GM21381 (cell line): ENCODE measurements around the gene PEX19.
A peak's percentile ranks its signal among the peaks of the same experiment; 100 is the strongest.

Source experiments
- ATAC-seq: cut with Tn5 transposase; IDR thresholded peaks from one replicate; pipeline ENCODE4 v1.9.1; 2021; ENCODE audit warnings: mild to moderate bottlenecking, moderate library complexity; ENCODE audit not compliant: unreplicated experiment

The PEX19 gene

DNA sequence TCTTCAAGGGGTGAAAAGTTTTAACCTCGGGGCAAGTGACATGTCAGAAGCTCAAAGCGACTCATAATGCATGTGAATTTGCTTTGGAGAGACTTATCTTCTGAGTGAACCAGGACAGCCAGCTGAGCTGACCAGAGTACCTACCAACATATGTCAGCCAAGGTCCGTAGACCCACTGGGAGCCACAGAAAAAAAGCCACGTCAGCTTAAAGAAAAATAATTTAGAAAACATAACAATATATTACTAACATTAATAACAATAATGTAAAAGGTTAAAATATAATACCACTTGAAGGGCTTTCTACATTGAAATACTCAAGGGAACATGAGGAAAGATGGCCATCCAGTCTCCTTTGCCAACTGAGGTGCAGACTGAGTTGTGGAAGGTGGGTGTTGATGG is 6.9 kb downstream of the PEX19 start:
- ATAC-seq, result no peak

DNA sequence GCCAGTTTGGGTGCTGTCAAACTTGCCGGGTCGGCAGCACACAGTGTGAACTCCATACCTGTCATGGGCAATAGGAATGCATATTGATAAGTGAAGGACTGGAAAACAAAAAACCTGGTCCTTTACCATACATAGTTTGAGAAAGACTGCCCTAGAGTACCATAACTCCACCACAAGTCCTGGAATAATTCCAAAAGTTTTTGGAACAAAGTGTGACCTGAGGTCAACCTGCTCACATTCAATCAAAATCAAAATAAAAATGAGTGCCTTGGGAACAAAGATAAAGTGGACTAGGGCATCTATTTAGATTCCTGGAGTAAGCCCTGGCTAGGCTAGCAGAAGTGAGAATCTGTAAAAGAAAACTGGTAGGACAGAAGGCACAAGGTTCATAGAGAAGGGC is 7.6 kb downstream of the PEX19 start:
- ATAC-seq, result no peak

DNA sequence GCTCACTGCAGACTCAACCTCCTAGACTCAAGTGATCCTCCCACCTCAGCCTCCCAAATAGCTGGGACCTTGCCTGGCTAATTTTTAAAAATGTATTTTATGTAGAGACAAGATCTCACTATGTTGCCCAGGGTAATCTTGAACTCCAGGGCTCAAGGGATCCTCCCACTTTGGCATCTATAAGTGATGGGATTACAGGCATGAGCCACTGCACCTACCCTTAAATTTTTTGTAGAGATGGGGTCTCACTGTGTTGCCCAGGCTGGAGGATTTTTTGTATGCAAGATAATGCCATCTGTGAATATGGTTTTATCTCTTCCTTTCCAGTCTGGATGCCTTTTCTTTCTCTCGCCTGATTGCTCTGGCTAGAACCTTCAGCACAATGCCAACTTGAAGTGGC is 13.9 kb downstream of the PEX19 start:
- ATAC-seq, result no peak

DNA sequence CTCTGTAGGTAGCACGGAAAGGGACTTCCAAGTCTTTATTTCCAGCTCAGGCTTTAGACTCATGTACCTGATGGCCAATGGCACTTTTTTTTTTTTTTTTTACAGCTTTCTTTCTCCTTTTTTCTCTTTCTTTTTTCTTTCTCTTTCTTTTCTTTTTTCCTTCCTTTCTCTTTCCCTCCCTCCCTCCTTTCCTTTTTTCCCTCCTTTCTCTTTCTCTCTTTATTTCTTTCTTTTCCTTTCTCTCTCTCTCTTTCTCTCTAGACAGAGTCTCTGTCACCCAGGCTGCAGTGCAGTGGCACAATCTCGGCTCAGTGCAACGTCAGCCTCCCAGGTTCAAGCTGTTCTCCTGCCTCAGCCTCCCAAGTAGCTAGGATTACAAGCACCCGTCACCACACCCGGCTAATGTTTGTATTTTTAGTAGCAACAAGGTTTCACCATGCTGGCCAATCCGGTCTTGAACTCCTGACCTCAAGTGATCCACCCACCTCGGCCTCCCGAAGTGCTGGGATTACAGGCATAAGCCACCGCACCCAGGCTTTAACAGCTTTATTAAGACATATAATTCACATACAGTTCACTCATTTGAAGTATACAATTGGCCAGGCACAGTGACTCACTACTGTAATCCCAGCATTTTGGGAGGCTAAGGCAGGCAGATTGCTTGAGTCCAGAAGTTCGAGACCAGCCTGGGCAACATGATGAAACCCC is 17.5 kb downstream of the PEX19 start:
- no peak for ATAC-seq

DNA sequence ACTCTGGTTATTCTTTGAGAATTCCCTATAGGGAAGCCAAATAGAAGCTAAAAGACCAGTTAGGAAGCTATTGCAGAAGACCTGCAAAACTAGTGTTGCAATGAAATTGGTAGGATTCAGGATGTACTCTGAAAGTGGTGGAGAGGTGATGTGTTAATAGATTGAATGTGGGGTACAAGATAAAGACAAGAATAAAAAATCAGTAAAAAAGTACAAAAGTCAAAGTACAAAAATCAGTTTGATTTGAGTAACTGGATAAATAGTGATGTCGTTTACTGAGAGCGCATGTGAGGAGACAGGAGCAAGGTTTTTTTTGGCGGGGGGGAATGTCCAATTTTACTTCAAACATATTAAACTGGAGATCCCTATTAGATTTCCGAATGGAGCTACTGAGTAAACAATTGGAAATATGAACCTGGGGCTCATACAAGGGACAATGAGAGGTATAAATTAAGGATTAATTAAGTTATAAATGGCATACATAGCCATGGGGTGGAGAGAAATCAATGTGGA is 20.1 kb downstream of the PEX19 start:
- ATAC-seq, result no peak

DNA sequence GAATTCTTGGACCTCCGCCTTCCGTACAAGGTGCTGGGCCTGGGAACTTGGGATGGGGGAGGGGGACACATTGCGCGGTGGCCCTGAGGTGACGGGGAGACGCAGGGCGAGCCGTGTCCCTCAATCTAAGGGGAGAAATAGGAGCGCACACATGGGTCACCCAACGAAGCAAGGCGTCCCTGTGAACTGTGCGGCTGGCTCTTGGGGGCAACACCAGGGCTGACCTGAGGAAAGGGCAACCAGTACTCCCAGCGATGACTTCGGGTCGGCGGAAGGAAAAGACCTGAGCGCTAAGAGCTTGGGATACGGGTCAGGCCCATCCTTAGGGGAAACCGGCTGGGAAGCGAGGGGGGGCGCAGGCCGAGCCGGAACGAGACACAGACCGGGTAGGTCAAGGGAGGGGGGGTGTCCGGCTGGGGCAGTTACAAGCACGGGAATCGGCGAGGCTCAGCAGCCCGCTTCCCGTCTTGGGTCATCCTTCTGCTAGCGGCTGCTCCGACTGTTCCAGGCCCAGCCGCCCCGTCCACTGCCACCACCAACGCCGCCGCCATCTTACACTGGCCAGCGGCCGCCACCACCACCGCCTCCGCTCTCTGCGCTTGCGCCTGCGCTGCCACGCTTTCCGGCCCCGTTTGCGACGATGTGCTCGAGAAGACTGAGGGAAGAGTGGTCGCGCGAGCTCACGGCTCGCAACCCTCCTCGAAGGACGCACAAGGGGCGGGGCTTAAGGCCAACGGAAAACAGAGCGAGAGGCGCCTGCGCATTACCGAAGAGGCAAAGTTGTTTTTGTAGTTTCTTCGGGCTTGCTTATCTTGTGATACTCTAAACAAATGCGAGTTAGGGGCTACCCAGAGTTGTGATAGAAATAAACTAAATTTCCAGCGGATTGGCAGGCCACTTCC is 22.8 kb downstream of the PEX19 start, which contains the start of gene DCAF8:
Gene DCAF8, minus strand, starts transcription at position 657 of the 902 bp plus-strand sequence. CDS start 18,541 bp downstream, outside the sequence.
- ATAC-seq, result peak; percentile 83

DNA sequence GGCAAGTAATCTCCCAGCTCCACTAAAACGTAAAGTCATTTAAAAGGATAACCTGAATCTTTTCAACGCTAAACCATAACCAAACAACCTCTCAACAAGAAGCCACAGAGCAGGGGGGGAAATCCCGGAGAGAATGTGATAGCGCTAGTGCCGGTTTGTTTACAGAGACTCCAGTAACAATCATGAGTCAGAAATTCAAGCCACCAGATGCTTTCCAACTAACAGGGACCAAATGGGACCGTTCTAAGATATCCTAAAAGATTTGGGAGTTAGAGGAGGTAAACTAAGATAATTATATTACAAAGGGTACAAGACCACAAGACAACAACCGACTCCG is 23.4 kb downstream of the PEX19 start:
- ATAC-seq, result no peak

DNA sequence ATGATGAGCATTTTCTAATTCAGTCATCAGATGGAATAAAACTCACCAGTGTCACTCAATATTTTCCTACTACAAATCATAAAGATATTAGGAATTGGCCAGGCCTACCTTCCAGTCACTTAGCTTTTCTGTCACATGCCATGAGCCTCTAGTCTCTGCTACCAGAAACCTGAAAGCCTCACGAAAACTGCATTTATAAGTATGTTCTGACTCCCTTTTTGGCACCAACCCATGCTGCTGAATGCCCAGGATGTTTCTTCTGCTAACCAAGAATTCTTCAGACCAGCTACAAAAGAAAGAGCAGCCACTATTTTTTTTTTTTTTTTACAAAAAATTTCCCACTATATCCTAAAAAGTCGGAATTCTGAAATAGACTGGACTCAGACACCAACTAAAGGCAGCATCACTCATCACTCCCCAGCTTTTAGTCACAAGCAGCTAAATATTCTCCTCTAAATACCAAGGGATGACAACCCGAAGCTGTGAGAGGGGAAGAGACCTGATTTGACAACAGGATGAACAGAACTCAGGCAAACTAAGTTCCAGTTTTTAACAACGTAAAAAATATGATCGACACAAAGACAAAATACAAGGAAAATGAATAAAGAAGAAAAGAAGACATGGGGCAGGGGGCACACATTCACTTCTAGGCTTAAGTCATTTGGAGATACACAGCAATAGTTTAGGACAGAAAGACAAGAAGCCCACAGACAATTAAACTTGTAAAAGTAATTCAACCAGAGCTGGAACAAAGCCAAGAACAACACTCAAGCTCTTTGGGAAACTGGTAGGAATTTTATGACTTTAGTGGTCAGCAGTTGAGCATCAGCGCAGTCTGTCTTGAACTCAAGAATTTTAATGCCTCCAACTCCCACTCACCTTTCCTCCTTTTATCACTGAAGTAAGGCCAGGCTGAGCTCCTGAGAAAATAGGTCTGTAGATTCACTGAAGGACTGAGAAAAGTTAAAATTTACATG is 24.2 kb downstream of the PEX19 start:
- no peak for ATAC-seq

DNA sequence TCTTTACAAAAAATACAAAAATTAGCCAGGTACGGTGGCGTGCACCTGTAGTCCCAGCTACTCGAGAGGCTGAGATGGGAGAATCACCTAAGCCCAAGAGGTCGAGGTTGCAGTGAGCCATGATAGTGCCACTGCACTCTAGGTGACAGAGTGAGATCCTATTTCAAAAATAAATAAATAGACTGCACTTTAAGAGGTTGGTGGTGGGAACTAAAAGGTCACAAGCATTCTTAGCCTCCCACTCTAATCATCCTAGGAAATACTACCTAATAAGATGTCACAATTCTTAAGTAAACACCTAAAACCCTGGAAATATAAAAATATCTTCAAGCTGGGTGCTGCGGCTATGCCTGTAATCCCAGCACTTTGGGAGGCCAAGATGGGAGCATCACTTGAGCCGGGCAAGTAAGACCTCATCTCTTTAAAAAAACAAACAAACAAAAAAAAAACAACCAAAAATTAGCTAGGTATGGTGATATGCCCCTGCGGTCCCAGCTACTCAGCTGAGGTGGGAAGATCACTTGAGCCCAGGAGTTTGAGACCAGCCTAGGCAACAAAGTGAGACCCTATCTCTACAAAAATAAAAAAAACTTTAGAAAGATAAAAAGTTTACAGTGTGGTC is 26.6 kb downstream of the PEX19 start:
- ATAC-seq, result no peak

DNA sequence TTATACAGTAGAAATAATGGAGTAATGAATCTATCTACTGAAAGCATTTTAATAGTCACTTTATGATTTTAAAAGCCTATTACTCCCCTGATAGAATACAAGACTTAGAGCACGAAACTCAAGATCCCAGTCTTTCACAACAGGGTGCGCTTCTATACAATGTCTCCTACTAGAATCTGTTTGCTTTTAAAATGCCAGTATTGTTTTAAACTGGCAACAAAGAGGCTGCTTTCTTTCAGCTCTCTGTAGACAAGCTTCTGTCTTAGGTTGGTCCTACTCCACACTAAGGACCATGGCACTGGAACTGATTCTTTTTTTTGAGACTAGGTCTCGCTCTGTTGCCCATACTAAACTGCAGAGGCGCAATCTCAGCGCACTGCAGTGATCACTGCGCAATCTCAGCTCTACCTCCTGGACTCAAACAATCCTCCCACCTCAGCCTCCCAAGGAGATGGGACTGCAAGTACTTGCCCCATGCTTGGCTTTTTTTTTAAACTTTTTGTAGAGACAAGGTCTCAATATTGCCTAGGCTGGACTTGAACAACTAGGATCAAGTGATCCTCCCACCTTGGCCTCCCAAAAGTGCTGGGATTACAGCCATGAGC is 27.4 kb downstream of the PEX19 start:
- no peak for ATAC-seq

DNA sequence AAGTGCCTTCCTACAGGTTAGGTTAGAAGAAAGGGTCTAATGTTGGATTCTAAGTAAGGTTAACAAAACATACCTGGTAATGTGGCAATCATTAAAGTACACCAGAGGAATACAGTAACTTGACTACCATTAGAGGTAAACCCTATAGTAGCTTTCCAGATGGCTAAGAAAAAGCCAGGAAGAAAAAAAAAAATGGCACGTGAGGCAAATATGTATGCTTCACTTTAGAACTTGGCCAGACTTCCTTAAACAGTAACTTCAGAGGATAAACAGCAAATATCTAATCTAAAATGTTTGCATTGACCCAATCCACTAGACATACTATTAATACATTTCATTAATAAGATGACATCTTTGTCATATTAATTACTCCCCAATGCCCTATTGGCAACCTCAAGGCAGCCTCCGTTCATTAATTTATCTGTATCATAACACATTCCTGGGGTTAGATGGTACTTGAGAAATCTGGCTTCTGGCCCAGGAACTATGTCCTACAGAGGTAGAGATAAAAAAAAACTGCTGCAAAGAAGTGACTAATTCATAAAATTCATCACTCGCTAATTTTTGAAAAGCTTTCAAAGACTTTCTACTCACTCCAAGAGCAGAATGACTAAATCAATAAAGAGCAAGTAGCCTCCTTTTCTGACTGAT is 28.4 kb downstream of the PEX19 start:
- ATAC-seq, result no peak

DNA sequence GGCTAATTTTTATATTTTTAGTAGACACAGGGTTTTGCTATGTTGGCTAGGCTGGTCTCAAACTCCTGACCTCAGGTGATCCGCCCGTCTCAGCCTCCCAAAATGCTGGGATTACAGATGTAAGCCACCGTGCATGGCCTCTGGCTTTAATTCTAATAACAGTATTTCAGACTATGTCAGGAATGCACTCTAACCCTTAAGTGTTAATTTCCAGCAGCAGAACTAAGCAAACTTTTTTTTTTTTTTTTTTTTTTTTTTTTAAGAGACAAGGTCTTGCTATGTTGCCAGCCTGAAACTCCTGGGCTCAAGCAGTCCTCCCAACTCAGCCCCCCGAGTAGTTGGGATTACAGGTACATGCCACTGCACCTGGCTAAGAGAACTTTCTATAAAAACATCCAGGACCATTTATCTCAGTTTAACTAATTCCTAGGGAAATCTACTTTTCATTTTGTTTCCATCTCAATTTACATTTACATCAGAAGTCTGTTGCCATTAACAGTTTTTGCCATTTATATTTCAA is 29.1 kb downstream of the PEX19 start:
- no peak for ATAC-seq

DNA sequence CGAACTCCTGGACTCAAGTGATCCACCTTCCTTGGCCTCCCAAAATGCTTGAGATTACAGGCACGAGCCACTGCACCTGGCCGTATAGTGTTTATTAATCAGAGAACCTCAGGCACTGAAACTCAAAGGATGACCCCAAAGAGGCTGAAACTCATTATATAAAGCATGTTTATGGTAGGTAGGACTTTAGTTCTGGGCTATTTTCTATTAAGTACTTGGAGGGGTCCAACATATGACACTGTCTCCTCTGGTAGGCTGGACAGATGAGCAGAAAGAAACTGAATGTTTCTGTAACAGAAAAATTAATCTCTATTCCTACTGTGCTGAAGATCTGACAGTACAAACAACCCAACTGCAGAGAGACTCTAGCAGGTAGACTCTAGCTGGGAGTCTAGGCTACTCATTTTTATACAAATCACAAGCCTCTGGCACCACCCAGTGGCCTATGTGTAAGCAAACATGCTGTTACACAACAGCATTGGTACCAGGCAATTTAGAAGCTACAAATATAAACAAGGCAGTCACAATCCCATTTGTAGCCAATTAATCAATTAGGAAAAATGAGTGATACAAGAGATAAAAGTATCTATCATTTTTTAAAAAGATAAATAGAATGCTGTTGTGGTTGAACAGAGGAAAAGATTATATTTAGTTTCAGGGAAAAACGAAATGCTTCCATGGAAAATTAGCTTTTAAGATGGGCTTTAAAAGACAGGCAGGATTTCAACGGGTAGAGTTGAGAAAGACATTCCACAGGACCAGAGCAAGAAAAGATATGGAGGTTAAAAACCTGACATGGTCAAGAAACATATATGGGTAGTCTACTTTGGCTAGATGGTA is 33.0 kb downstream of the PEX19 start:
- ATAC-seq, result peak; percentile 64

DNA sequence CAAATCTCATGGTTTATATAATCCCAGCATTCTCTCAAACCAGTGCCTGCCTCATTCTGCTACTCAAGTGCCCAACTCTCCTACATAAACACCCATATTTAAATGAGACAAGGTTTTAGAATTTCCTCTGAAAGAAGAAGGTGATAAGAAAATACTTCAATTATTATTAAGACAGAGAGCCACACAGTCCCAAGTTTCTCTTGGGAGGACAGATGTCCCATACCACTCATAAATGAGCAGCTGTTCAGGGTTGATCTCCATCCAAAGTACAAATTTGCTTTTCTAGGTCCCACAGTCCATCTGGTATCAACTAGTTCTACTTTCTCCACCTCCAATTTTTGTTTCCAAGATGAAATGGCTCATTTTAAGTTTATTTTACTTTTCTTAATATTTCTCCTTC is 33.9 kb downstream of the PEX19 start:
- ATAC-seq, result no peak

DNA sequence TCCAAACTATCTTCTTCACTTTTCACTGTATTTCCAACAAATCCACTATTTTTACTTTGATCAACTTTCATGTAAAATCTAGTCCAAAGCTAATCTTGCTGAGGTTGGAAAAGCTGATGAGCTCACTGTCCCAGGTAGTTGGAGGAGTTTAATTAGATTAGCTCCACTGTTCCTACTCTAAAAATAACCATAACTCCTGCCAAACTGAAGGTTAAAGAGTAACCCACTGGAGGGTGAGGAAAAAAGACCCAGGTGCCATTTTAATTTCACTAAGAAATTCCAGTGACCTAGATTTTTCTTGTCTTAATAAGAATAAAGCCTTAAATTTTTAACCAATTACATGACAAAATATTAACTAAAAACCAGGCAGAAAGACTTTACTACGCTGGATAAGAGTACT is 37.9 kb downstream of the PEX19 start:
- no peak for ATAC-seq

DNA sequence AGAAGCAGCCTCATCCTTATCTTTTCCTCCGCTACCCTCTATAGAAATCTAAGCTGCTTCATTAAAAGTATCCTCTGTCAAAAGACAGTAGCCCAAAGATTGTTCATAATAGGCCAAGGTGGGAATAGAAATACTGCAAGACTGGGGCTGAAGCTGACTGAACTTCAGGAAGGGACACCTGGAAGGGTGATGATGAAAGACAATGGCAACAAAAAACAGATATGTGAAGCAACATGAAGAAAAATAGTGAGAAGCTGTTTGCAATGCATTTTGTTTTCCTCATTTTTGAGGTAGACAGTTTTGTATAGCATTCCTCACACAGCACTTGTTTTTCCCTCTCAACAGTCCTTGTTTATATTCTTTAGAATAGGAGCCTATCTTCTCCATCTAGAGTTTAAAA is 39.5 kb downstream of the PEX19 start:
- ATAC-seq, result no peak

DNA sequence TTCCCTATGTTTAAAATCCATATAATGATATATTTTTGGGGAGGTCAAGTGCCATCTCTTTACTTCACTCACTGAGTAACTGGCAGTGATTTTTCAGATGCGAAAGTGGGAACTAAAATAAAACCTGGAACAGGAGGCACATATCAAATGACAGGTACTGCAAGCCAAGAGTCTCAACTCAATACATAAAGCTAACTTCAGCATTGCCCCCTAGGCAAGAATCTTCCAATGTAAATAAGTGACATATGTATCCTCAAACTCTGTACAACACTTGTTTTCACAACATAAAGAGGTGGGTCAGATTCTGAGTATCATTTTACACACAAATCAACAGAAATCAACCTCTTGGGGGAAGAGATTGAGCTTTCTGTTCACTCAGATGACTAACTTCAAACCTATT is 40.7 kb downstream of the PEX19 start:
- ATAC-seq, result no peak

DNA sequence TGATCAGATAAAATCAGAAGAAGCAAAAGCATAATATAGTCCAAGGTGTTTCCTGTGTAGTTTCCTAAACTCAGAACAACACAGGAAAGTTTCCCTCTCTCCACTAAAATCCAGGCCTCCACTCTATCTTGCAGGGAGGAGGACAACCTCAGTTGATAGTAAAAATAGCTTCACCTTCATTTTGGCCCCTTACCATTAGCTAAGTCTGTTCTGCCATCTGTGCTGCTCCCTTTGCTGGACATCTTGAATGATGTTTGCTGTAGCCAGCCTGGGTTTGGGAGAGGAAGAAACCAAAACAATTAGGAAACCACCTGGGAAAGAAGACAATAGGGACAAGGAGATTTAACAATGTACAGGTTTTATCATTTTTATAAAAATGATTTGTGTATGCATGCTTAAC is 41.2 kb downstream of the PEX19 start:
- no peak for ATAC-seq
